SH-SY5Y (cell line): ENCODE results near the gene SLC25A13.

ENCODE experiments used
- GATA2 ChIP-seq: IDR thresholded peaks from 2 replicates; pipeline ENCODE4 v1.6.1; 2011; ENCODE audit warnings: mild to moderate bottlenecking, low read depth, low read length
- GATA3 ChIP-seq: IDR thresholded peaks from 2 replicates; pipeline ENCODE4 v1.6.1; 2011; ENCODE audit warnings: low read depth, mild to moderate bottlenecking, low read length, moderate library complexity

GRCh38 chr7:96277921-96278320 lies 44.0 kb downstream of the SLC25A13 start:
- TF ChIP-seq GATA2 (no peak), GATA3 (no peak)
